Testis (tissue), 3 donors: ENCODE results near the gene FDX1. TPM values are rescaled to one million over a fixed set of nuclear protein-coding genes. Genes with fewer than 3 reads are reported as not detected.

Source experiments
- DNase-seq: peaks from one replicate; pipeline ENCODE4 v3.0.0-alpha.2; 2019
- H3K27ac ChIP-seq, 2 donors: fragments of 200-600 bp; sonication (generic); one replicate each; pipeline ENCODE4 v1.5.1; 2019
- H3K27me3 ChIP-seq: fragments of 200-600 bp; sonication (generic); one replicate; pipeline ENCODE4 v1.5.1; 2019
- H3K36me3 ChIP-seq: fragments of 200-600 bp; sonication (generic); one replicate; pipeline ENCODE4 v1.5.1; 2017; ENCODE audit warnings: low read depth; ENCODE audit errors: missing control alignments
- H3K4me1 ChIP-seq: fragments of 200-600 bp; sonication (generic); one replicate; pipeline ENCODE4 v1.5.1; 2019
- H3K4me3 ChIP-seq, 2 donors: fragments of 200-600 bp; sonication (generic); one replicate each; pipeline ENCODE4 v1.5.1; 2017 to 2019
- H3K9me3 ChIP-seq: fragments of 200-600 bp; sonication (generic); one replicate; pipeline ENCODE4 v1.5.1; 2017
- CTCF ChIP-seq, 3 experiments: fragments of 450-650 bp in 2 of 3; fragments of 200-600 bp in 1 of 3; sonication (generic) in 1 of 3; IDR thresholded peaks; one replicate each; pipeline ENCODE4 v1.5.1; 2016 to 2019; ENCODE audit warnings: antibody characterized with exemption in 3 of 3, mild to moderate bottlenecking in 2 of 3, moderate library complexity in 1 of 3
- POLR2A ChIP-seq: fragments of 450-650 bp; IDR thresholded peaks from one replicate; pipeline ENCODE4 v1.6.1; 2017; ENCODE audit warnings: antibody characterized with exemption, mild to moderate bottlenecking, moderate library complexity
- WGBS, 2 donors: methylation state at CpG; one replicate each; pipeline ENCODE4 v1.1.5; 2018; 5-methylcytosine and 5-hydroxymethylcytosine counted together
- intact Hi-C: fragments of 100-400 bp; cut with DNase I; formaldehyde crosslinking; loops from one replicate; pipeline ENCODE4 v1.15.1; 2023; ENCODE audit warnings: low total_unique reads
- polyA plus RNA-seq: library from polyadenylated mRNA; stranded (reverse); fragments of 350-450 nt; fragmentation: Illumina TruSeq; extraction: RNeasy Lipid Tissue Mini Kit (QIAGEN cat#74804); gene quantifications from one replicate; pipeline ENCODE4 v1.2.3, GENCODE V29; 2014; ENCODE audit warnings: low read depth, low replicate concordance; ENCODE audit not compliant: insufficient read depth
- total RNA-seq, 2 donors: library from RNA; depleted of rRNA; stranded (reverse); fragments of >200 nt; gene quantifications; one replicate each; pipeline ENCODE4 v1.2.3, GENCODE V29; 2016

The FDX1 gene
- total and polyA plus RNA-seq, 3 donors from 2014 or later, result 12.9 to 13.9 (median 13.1) TPM

DNA sequence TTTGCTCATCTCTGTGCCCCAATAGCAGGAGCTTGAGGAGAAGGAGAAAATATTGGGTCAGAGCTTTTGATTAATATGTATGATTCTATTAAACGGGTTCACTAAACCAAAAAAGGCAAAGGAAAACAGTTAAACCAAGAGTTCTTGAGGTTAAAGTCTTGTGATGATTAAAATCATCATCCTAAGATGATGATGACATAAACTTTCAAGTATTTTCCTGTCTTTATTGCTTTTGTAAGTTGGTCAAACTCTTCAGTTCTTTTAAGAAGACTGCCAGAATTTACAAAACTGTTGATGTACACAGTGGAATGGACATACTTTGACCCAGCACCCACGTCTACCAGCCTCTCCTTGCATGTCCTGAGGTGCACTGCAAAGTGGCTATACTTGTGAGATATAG, 41.0 kb downstream of the FDX1 start:
- intact Hi-C loops, result no loop called here
- no peaks in the 10 kb centered on the region for H3K27me3 ChIP-seq
- TF ChIP-seq CTCF (IDR thresholded peaks at IDR 0.05) (no peak), POLR2A (no peak)
- H3K4me1 ChIP-seq, result no peaks in the 10 kb centered on the region
- WGBS, 2 donors, result 83 to 87% methylated on average over 2 of the region's 2 CpGs
- H3K36me3 ChIP-seq, result no peaks in the 10 kb centered on the region
- H3K4me3 ChIP-seq, result no peak overlapping the region
- H3K9me3 ChIP-seq, result no peaks in the 10 kb centered on the region
- no peak overlapping the region for H3K27ac ChIP-seq
- DNase-seq, result no peak

DNA sequence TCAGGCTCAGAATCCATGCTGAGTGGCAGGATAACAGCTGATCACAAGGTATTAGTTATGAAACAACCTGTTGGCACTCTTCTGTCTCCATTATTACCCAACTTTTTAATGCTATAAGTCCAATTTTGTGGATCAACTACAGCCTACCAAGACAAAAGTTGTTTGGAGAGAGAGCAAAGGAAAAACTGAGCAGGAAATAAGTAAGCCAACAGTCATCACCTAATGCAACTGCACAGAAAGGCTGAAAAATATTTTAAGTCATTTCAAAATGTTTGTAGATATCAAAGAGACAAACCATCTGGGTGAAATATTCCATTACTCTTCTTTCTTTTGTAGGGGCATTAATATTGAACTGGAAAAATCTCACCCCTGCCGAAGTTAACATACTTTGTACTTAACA, 41.6 kb downstream of the FDX1 start:
- Histone ChIP-seq H3K27ac (no peak overlapping the region), H3K36me3 (no peaks in the 10 kb centered on the region), H3K4me3 (no peak overlapping the region), H3K4me1 (no peaks in the 10 kb centered on the region), H3K27me3 (no peaks in the 10 kb centered on the region), H3K9me3 (no peaks in the 10 kb centered on the region)
- no peak for DNase-seq
- intact Hi-C loops, result no loop called here
- TF ChIP-seq CTCF (IDR thresholded peaks at IDR 0.05) (no peak), POLR2A (no peak)
- WGBS, 2 donors, result 68 to 71% methylated on average over 1 of the region's 1 CpG

DNA sequence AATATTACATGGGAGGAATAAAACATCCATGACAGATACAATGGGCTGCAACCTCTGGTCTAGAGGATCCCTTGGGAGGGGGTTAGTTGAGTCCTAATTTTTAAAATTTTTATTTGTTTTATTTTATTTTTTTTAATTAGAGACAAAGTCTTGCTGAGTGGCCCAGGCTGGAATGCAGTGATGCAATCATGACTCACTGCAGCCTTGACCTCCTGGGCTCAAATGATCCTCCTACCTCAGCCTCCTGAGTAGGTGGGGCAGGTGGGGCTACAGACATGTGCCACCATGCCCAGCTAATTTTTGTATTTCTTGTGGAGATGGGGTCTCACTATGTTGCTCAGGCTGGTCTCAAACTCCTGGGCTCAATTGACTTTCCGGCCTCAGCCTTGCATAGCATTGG, 43.1 kb downstream of the FDX1 start:
- Histone ChIP-seq H3K27ac (no peak overlapping the region), H3K4me1 (no peaks in the 10 kb centered on the region), H3K36me3 (no peaks in the 10 kb centered on the region), H3K27me3 (no peaks in the 10 kb centered on the region), H3K9me3 (no peaks in the 10 kb centered on the region), H3K4me3 (no peak overlapping the region)
- WGBS, 2 donors, result 100% methylated on average over 1 of the region's 1 CpG
- intact Hi-C loops, result no loop called here
- no peak for DNase-seq
- no peak for TF ChIP-seq POLR2A
- no peak for TF ChIP-seq CTCF (IDR thresholded peaks at IDR 0.05)

GRCh38 chr11:110473706-110474105, 44.0 kb downstream of the FDX1 start:
- H3K4me1 ChIP-seq, result no peaks in the 10 kb centered on the region
- TF ChIP-seq POLR2A, result no peak
- no peak for TF ChIP-seq CTCF (IDR thresholded peaks at IDR 0.05)
- H3K27ac ChIP-seq, result no peak overlapping the region
- no peaks in the 10 kb centered on the region for H3K27me3 ChIP-seq
- WGBS, 2 donors, result 83 to 91% methylated on average over 7 of the region's 7 CpGs
- intact Hi-C loops, result no loop called here
- no peaks in the 10 kb centered on the region for H3K36me3 ChIP-seq
- no peak for DNase-seq
- no peak overlapping the region for H3K4me3 ChIP-seq
- no peaks in the 10 kb centered on the region for H3K9me3 ChIP-seq

- H3K27ac ChIP-seq, result no peak overlapping the region
- 95 to 100% methylated on average over 1 of the region's 1 CpG for WGBS, 2 donors
- TF ChIP-seq POLR2A (no peak), CTCF (IDR thresholded peaks at IDR 0.05) (no peak)
- no peaks in the 10 kb centered on the region for H3K36me3 ChIP-seq
- no peak overlapping the region for H3K4me3 ChIP-seq
- no peaks in the 10 kb centered on the region for H3K9me3 ChIP-seq
- H3K4me1 ChIP-seq, result no peaks in the 10 kb centered on the region
- no peak for DNase-seq
- intact Hi-C loops, result no loop called here
- H3K27me3 ChIP-seq, result no peaks in the 10 kb centered on the region
Observed at GRCh38 chr11:110474578-110474977, 44.8 kb downstream of the FDX1 start.
